ENCODE results near the gene KCNG4. TPM values are rescaled to one million over a fixed set of nuclear protein-coding genes. Genes with fewer than 3 reads are reported as not detected.

Gene KCNG4
- total and polyA plus RNA-seq, 2 of the 8 experiments (the other 6 are each of a cell fraction or from before 2014, with no cell fraction given), result not detected

DNA sequence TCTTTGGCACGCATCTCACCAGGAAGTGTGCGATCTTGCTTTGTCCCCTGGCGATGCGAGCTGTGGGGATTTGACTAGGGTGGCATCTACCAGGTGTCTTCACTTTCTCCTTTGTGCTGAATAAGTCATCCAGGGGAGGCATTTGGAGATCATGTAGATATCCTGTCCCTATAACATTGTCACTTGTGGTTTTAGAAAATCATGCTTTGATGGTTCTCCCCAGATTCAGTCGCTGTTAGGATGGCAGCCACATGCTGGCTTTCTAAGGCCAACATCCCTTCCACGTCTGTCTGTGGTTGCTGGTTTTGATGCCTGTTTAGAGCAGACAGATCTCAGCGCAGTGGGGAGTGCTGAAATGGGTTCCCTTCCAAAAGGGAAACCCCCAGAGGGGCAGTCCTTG is 46.3 kb downstream of the KCNG4 start (continued):
- TF ChIP-seq, protein P1, sequence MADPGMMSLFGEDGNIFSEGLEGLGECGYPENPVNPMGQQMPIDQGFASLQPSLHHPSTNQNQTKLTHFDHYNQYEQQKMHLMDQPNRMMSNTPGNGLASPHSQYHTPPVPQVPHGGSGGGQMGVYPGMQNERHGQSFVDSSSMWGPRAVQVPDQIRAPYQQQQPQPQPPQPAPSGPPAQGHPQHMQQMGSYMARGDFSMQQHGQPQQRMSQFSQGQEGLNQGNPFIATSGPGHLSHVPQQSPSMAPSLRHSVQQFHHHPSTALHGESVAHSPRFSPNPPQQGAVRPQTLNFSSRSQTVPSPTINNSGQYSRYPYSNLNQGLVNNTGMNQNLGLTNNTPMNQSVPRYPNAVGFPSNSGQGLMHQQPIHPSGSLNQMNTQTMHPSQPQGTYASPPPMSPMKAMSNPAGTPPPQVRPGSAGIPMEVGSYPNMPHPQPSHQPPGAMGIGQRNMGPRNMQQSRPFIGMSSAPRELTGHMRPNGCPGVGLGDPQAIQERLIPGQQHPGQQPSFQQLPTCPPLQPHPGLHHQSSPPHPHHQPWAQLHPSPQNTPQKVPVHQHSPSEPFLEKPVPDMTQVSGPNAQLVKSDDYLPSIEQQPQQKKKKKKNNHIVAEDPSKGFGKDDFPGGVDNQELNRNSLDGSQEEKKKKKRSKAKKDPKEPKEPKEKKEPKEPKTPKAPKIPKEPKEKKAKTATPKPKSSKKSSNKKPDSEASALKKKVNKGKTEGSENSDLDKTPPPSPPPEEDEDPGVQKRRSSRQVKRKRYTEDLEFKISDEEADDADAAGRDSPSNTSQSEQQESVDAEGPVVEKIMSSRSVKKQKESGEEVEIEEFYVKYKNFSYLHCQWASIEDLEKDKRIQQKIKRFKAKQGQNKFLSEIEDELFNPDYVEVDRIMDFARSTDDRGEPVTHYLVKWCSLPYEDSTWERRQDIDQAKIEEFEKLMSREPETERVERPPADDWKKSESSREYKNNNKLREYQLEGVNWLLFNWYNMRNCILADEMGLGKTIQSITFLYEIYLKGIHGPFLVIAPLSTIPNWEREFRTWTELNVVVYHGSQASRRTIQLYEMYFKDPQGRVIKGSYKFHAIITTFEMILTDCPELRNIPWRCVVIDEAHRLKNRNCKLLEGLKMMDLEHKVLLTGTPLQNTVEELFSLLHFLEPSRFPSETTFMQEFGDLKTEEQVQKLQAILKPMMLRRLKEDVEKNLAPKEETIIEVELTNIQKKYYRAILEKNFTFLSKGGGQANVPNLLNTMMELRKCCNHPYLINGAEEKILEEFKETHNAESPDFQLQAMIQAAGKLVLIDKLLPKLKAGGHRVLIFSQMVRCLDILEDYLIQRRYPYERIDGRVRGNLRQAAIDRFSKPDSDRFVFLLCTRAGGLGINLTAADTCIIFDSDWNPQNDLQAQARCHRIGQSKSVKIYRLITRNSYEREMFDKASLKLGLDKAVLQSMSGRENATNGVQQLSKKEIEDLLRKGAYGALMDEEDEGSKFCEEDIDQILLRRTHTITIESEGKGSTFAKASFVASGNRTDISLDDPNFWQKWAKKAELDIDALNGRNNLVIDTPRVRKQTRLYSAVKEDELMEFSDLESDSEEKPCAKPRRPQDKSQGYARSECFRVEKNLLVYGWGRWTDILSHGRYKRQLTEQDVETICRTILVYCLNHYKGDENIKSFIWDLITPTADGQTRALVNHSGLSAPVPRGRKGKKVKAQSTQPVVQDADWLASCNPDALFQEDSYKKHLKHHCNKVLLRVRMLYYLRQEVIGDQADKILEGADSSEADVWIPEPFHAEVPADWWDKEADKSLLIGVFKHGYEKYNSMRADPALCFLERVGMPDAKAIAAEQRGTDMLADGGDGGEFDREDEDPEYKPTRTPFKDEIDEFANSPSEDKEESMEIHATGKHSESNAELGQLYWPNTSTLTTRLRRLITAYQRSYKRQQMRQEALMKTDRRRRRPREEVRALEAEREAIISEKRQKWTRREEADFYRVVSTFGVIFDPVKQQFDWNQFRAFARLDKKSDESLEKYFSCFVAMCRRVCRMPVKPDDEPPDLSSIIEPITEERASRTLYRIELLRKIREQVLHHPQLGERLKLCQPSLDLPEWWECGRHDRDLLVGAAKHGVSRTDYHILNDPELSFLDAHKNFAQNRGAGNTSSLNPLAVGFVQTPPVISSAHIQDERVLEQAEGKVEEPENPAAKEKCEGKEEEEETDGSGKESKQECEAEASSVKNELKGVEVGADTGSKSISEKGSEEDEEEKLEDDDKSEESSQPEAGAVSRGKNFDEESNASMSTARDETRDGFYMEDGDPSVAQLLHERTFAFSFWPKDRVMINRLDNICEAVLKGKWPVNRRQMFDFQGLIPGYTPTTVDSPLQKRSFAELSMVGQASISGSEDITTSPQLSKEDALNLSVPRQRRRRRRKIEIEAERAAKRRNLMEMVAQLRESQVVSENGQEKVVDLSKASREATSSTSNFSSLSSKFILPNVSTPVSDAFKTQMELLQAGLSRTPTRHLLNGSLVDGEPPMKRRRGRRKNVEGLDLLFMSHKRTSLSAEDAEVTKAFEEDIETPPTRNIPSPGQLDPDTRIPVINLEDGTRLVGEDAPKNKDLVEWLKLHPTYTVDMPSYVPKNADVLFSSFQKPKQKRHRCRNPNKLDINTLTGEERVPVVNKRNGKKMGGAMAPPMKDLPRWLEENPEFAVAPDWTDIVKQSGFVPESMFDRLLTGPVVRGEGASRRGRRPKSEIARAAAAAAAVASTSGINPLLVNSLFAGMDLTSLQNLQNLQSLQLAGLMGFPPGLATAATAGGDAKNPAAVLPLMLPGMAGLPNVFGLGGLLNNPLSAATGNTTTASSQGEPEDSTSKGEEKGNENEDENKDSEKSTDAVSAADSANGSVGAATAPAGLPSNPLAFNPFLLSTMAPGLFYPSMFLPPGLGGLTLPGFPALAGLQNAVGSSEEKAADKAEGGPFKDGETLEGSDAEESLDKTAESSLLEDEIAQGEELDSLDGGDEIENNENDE (IDR thresholded peaks at IDR 0.05; ENCODE audit: insufficient replicate concordance, low read length), result no peak
- no peak for TF ChIP-seq SAP30 (IDR thresholded peaks at IDR 0.05; ENCODE audit: insufficient read depth, insufficient replicate concordance, low read length)
- TF ChIP-seq EP300 (IDR thresholded peaks at IDR 0.05; ENCODE audit: borderline replicate concordance in 1 of 2, low read depth in 2 of 2, low read length in 2 of 2), result no peak
- TF ChIP-seq TAF1 (IDR thresholded peaks at IDR 0.05; ENCODE audit: low read depth, low read length), result no peak
- TF ChIP-seq CHD2 (IDR thresholded peaks at IDR 0.05; ENCODE audit: low read length), result no peak
- no peak for TF ChIP-seq CBX8 (IDR thresholded peaks at IDR 0.05; ENCODE audit: borderline replicate concordance, low read depth, low read length)
- no peak for TF ChIP-seq KDM5A (IDR thresholded peaks at IDR 0.05; ENCODE audit: low read length)
- no peak for TF ChIP-seq HDAC6 (IDR thresholded peaks at IDR 0.05; ENCODE audit: low read depth, low read length)
- no peak for TF ChIP-seq JUND (IDR thresholded peaks at IDR 0.05; ENCODE audit: low read length)
- no peak for TF ChIP-seq SRF (IDR thresholded peaks at IDR 0.05; ENCODE audit: low read depth, low read length)

All from H1 (cell line).